DMS53 treated with DMSO at 0.1 percent for 48 hours (cell line): ENCODE data around the gene KRT1.
"Not testable (repeated sequence)": the region's sequence is repeated elsewhere in the genome, so short reads cannot be mapped to it uniquely, and the experiment has no call there.

ENCODE experiments used
- DNase-seq: peaks from one replicate; lab custom pipeline; 2025; ENCODE audit not compliant: unreplicated experiment; lab: John Stamatoyannopoulos, UW

The KRT1 gene

DNA sequence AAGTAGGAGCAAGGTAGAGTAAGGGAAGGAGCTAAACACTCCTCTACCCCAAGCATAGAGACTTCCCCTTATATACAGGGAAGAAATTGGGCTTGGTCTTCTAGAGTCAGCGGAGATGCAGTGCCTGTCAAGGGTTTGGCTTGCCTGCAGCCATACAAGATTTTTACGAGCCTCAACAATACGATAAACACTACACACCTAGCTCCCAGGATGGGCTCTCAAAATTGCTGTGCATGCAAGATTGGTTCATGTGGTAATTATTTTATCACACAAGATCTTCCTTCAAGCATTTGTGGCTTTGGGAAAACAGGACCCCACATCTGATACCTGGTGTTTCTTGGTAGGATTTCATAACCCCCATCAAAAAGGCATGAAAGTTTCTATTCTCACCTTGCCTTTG, at the start of gene KRT1:
Gene KRT1, minus strand, starts transcription at position 45 of the 400 bp plus-strand sequence. CDS start 59 bp downstream, outside the sequence.
- no peak for DNase-seq

DNA sequence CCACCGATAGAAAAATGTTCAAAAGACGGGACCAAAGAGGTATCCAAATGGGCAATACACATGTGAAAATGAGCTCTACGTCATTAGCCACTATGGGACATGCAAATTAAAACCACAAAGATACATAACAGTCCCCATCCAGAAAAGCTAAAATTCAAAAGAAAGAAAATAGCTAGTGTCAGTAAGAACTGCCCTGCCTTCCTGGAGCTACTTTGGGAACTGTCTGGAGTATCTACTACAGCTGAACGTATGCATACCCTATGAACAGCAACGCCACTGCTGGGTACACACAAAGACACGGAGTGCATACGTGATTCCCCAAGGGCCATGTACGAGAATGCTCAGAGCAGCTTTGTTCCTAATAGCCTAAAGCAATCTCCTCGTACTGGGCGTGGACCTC, 48.9 kb upstream of the KRT1 start:
- DNase-seq = no peak

DNA sequence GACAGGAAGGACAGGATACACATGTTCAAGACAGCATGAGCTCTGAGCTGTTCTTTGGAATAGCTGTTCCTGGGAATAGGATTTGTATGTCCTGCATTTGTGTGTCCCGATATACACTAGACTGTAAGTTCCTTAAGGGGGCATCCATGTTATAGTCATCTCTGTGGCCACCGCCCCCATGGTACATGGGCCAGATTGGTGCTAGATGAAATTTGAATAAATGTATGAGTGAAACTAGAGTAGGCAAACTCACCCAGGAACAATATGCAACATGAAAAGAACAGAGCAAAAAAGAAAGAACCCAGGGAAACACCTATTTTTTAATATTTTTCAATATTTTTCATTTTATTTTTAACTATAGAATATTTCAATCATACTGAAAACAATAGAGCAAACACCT, 48.2 kb upstream of the KRT1 start:
- DNase-seq = no peak

GRCh38 chr12:52727037-52727436, 46.8 kb upstream of the KRT1 start:
- DNase-seq = no peak

- no peak for DNase-seq
Observed at GRCh38 chr12:52726451-52726850, 46.2 kb upstream of the KRT1 start.

DNA sequence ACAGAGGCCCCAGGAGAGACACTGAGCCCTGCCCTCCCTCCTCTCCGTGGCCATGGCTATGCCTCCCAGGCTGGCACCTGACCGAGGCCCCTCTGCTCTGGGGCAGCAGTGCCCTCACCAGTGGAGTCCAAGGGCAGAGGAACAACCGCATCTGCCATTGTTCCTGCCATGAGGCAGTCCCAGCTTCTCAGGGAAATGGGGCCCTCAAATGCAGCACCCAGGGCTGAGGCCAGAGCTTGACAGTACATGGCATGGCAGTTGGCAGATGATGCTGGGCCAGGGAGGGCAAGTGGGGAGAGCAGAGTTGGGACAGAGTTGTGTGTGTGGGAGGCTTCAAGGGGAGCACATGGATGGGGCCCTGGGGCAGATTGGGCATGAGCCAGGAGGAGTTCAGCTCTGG, 44.2 kb upstream of the KRT1 start:
- no peak for DNase-seq

DNA sequence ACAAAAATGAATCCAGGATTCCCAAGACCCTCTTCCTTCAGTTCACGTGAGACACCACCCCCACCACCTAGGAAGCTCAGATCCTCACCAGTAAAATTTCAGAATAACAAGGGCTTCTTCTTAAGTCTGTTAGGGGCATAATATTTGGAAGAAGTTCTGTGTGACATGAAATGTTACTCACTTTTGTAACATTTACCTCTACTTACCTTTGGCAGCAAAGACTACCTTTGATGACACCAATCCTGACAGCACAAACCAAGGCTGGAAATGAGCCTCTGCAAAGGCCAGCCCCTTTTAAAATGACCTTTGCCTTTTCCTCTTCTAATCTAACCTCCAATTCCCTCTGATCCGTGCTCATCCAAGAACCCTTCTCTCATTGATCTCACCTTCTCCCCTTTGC, 42.5 kb upstream of the KRT1 start:
- no peak for DNase-seq

DNA sequence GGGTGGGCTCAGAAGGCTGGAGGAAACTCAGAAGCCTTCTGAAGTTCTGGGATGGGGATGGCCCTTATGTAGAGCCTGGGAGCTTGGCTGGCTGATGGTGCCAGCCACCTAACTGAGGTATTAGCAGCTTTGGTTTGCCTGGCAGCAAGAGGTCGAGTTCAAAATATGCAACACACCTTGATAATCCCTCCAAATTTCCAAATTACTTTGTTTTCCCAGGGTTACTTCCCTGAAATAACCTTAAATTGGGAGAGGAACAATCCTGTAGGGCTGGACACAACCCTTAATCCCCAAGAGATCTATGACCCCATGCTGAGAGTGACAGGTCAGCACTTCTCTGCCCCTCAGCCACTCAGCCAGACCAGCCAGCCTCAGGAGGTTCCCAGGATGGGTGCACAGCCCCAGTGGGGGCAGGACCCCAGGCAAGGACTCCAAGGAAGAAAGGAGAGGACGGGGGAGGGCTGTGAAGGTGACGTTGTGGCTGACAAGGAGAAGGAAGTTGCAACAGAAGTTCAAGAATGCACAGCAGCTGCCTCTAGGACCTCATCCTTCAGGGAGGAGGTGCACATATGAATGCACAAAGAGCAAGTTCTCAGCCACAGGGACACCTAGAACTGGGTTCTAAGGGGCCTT, 41.7 kb upstream of the KRT1 start:
- DNase-seq = no peak

DNA sequence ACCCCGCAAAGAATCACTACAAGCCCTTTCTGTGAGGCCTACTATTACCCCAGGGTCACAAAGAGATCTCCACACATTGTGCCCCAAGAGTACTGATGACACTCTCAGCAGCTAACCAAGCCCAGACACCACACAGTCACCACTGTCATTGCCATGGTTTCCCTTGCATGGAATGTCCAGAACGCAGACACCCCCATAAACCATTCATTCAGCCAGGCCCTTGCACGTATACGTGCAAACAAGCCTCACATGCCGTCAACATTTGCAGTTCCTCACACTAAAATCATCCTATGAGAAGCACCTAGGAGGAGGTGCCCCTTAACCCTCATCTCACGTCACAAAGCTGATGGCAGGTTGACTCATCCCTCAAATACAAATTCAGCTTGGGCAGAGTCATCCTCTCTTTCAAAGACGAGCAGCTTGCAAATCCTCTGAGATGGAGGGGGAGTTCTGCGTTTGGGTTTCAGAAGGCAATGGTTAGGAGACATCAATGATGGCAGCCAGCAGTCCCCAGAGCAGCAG, 40.2 kb upstream of the KRT1 start:
- no peak for DNase-seq

- DNase-seq = no peak
Observed at GRCh38 chr12:52716061-52716460, 35.9 kb upstream of the KRT1 start.

- DNase-seq = no peak
Observed at GRCh38 chr12:52715416-52715815, 35.2 kb upstream of the KRT1 start.

DNA sequence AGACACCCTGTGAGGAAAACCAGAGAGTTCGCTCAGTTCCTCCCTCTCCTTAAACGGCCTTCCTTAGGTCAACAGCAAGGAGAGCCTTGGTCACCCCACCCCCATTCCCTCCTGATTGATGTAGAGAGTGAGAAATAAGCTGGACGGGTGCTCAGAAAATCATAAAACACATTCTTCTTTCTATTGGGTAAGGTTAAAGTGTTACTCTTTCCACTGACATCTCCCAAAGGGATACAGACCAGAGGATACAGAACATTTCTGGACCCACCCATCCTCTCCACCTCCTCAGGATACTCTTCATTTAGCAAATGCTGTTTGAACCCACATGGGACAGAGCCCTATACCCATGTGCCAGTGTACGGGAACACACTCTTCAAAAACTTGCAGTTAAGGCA, 34.7 kb upstream of the KRT1 start:
- DNase-seq = no peak

DNA sequence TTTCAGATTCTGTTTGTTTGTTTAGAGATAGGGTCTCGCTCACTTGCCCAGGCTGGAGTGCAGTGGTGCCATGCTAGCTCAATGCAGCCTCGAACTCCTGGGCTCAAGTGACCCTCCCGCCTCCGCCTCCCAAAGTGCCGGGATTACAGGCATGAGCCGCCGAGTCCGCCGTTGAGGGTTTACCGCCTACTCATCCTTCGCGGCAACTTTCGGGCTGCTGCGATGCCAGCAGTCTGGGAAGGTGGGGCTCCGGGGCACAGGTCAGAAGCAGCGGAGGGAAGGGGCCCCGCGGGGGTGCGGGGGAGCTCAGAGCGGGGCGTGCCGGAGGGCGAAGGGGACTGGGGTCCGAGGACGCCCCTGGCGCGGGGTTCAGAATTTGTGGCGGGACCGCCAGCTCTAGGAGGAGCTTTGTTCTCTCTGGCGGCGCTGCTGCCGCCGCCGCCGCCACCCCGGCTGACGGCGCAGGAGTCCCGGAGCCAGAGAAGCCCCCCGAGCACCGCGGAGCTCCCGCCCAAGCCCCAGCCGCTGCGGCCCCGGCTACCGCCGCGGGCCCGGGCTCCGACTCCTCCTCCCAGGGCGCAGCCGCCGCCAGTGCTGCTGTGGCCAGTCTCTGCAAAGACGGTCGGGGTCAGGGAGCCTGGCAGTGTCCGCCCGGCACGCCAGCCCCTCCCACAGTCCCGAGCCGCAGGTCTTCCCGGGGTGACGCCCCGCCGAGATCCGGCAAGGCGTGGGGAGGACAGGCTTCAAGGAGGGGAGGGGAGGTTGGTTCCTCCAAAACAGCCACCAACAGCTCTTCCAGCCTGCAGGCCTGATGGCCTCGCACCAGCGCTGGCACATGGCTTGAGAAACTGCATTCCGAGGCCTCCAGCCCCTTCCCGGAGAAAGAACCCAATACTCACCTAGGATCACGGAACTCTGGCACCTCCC, 34.0 kb upstream of the KRT1 start:
- no peak for DNase-seq

GRCh38 chr12:52712122-52712521, 31.9 kb upstream of the KRT1 start:
- not testable (repeated sequence) for DNase-seq

- no peak for DNase-seq
Observed at GRCh38 chr12:52710730-52711129, 30.5 kb upstream of the KRT1 start.

GRCh38 chr12:52708010-52708409, 27.8 kb upstream of the KRT1 start:
- DNase-seq = no peak

GRCh38 chr12:52704464-52704863, 24.3 kb upstream of the KRT1 start:
- no peak for DNase-seq

DNA sequence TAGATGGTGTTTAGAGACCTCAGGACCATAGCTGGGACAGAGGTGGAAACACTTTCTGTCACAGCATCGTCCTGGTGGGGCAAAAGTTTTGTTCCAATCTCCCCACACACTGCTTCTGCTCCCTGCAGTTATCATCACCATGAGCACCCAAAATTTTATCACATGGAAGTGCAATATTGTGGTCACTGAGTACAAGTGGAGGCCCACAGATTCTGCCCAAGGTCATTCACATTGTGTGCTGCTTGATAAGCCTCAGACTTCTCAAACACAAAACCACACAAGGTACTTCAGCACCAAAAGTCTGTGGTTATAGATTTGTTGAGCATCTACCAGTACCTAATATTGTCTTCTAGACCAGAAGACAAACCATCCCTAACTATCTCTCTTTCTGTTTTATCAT, 23.7 kb upstream of the KRT1 start:
- DNase-seq = no peak

GRCh38 chr12:52703424-52703823, 23.2 kb upstream of the KRT1 start, which contains the start of gene KRT77:
KRT77 (minus strand) TSS chr12:52703524; CDS start chr12:52703434, 90 bp downstream.
- DNase-seq = no peak

GRCh38 chr12:52702338-52702737, 22.1 kb upstream of the KRT1 start:
- no peak for DNase-seq

GRCh38 chr12:52701281-52701680, 21.1 kb upstream of the KRT1 start:
- no peak for DNase-seq

DNA sequence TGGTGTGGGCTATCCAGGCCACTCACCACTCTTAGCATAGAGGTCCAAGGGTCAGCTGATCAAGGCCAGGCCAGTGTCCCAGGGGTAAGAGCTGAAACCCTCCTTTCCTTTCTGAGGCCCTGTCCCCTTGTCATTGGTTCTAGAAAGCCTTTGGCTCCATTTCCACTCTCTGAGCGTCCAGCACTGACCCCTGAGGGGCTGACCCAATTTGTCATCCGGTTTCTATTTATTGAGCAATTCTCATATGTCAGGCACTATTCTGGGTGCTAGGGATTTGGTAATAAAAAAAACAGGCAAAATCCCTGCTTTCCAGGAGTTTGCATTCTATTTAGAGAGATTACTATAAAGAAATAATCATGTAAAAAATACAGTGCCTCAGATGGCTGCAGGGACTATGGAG, 19.8 kb upstream of the KRT1 start:
- no peak for DNase-seq
